Activated naive CD8-positive, alpha-beta T cell treated with anti-CD3 and anti-CD28 coated beads, Interleukin-2, amount 10 ng/mL, durations not matched to agents 7 days and 5 days (primary cell): Measurements from ENCODE around the gene WWOX. TPM values are rescaled to one million over a fixed set of nuclear protein-coding genes. Genes with fewer than 3 reads are reported as not detected.

Experiments used
- ATAC-seq: fragments of 150-1000 bp; cut with Tn5 transposase; one replicate; pipeline ENCODE4 v1.10.0; 2021; ENCODE audit warnings: low read depth, moderate library complexity
- POLR2A ChIA-PET: fragments of 350-600 bp; sonication (Branson Sonifier 250); formaldehyde crosslinking; loops from one replicate; lab custom pipeline; 2021; ENCODE audit warnings: antibody characterized with exemption; lab: Charles Lee
- DNase-seq: peaks from one replicate; pipeline ENCODE4 v3.0.0; 2021
- H3K27ac Mint-ChIP-seq: one replicate; pipeline ENCODE4 v1.8.0; 2022; ENCODE audit warnings: mild to moderate bottlenecking, mixed read lengths
- H3K27me3 Mint-ChIP-seq: one replicate; pipeline ENCODE4 v1.8.0; 2022; ENCODE audit warnings: mild to moderate bottlenecking, moderate library complexity, mixed read lengths
- H3K36me3 Mint-ChIP-seq: one replicate; pipeline ENCODE4 v1.8.0; 2021; ENCODE audit warnings: mild to moderate bottlenecking, mixed read lengths
- H3K4me1 Mint-ChIP-seq: one replicate; pipeline ENCODE4 v1.8.0; 2021; ENCODE audit warnings: mixed read lengths
- H3K4me3 Mint-ChIP-seq: one replicate; pipeline ENCODE4 v1.8.0; 2022; ENCODE audit warnings: mild to moderate bottlenecking, moderate library complexity, mixed read lengths
- H3K9me3 Mint-ChIP-seq: one replicate; pipeline ENCODE4 v1.8.0; 2021; ENCODE audit warnings: mixed read lengths
- total RNA-seq, 2 experiments: library from RNA; stranded (reverse); gene quantifications; one replicate each; pipeline ENCODE4 v1.2.3, GENCODE V29; 2021

WWOX gene
- total RNA-seq, 2 experiments from 2014 or later: 26.8 to 27.7 TPM

DNA sequence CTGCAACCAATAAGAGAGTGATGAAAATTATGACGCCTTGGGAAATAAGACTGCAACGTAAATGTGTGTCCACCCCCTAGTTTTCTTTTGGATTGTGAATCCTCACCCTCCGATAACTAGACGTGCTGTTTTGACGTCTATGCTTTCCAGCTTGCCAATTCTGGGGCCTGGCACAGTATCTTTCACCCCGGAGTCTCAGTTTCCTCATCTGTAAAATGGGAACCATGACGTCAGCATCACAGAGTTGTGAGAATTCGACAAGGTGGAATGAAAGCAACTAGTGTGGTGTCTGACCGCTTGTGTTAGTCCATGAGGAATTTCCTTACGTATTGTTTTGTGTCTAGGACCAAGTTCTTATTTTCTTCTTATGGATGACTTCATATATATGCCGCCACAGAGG is 37.7 kb downstream of the WWOX start:
- POLR2A ChIA-PET: no interaction called here
- Mint-ChIP-seq H3K36me3 (peaks cover 15% of the 10 kb centered on the region), H3K9me3 (peaks cover 3% of the 10 kb centered on the region), H3K4me1 (peaks cover 15% of the 10 kb centered on the region), H3K4me3 (no peak overlapping the region), H3K27ac (no peak overlapping the region), H3K27me3 (no peaks in the 10 kb centered on the region)
- ATAC-seq (no peak), DNase-seq (no peak)

GRCh38 chr16:78137782-78138616 is 38.5 kb downstream of the WWOX start:
- DNase-seq: no peak
- no peak for ATAC-seq
- Mint-ChIP-seq H3K27ac (no peak overlapping the region), H3K27me3 (no peaks in the 10 kb centered on the region), H3K4me3 (no peak overlapping the region), H3K36me3 (peaks cover 9% of the 10 kb centered on the region), H3K4me1 (peaks cover 15% of the 10 kb centered on the region), H3K9me3 (peaks cover 2% of the 10 kb centered on the region)
- POLR2A ChIA-PET: no interaction called here

DNA sequence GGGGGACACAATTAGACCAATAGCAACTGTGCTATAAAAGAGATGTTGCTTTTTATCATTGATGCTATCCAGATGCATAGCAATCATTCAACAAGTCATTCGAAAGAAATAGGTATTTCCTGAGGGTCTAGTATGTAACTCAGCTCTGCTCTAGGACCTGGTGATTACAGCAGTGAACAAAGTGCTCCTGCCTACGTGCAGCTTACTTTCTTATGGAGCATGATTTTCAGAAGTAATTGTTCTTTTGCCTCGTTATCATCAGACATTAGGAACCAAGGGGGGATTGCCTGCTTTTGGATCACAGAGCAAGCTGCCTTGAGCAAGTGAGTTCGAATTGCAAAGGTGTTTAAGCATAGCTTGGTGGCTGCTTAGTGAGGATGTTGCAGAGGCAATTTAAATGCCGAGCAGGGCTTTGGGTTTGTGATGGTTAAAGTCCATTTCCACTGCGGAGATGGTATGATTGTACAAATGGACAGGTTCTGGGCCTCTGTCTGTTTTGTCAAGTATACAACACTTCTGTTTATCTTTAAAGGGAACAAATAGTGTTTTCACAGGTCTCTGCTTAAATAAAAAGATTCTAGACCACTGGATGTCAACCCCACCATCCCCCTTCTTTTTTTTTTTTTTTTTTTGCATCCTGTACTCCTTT is 41.5 kb downstream of the WWOX start:
- Mint-ChIP-seq H3K36me3 (peaks cover 3% of the 10 kb centered on the region), H3K27me3 (no peaks in the 10 kb centered on the region)

GRCh38 chr16:78142788-78143187 is 43.3 kb downstream of the WWOX start:
- Mint-ChIP-seq H3K36me3 (peaks cover 3% of the 10 kb centered on the region), H3K27ac (no peak overlapping the region), H3K4me1 (no peaks in the 10 kb centered on the region), H3K27me3 (no peaks in the 10 kb centered on the region), H3K9me3 (peaks cover 2% of the 10 kb centered on the region), H3K4me3 (no peak overlapping the region)
- POLR2A ChIA-PET: interaction anchor here (0.8 kb wide), 1 partner anchor 44 kb away, joined by 3 read pairs; the partner anchor contains the start of gene WWOX
- no peak for ATAC-seq
- DNase-seq: no peak

More for the DNA sequence above, 41.5 kb downstream of the WWOX start:
- DNase-seq (no peak), ATAC-seq (no peak)
- peaks cover 2% of the 10 kb centered on the region for H3K4me1 Mint-ChIP-seq
- no peak overlapping the region for H3K27ac Mint-ChIP-seq
- H3K9me3 Mint-ChIP-seq: peaks cover 2% of the 10 kb centered on the region
- H3K4me3 Mint-ChIP-seq: no peak overlapping the region
- POLR2A ChIA-PET: no interaction called here

DNA sequence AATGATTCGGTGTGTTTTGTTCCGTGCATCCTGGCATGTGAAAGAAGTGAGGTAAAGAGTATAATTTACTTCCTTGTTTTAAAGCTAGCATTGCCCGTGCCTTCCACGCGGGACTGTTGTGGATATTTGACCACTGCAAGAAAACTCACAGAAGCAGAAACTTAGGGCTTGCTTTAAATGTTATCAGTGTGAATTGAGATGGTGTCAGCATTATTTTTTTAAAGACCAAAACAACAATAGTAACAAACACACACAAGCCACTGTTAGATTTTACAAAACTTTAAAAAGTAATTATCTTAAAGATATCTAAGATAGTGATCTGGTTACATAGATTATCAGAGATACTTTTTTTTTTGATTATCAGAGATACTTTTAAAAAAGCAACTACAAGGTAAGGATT is 47.4 kb downstream of the WWOX start:
- H3K36me3 Mint-ChIP-seq: peaks cover 2% of the 10 kb centered on the region

GRCh38 chr16:78147911-78148401 is 48.5 kb downstream of the WWOX start:
- Mint-ChIP-seq H3K4me1 (peaks cover 1% of the 10 kb centered on the region), H3K27me3 (no peaks in the 10 kb centered on the region), H3K36me3 (peaks cover 2% of the 10 kb centered on the region), H3K9me3 (no peaks in the 10 kb centered on the region), H3K4me3 (no peak overlapping the region), H3K27ac (no peak overlapping the region)
- DNase-seq (no peak), ATAC-seq (no peak)
- POLR2A ChIA-PET: no interaction called here

More for the DNA sequence above, 47.4 kb downstream of the WWOX start:
- no peaks in the 10 kb centered on the region for H3K9me3 Mint-ChIP-seq
- no peak overlapping the region for H3K4me3 Mint-ChIP-seq
- no peak for DNase-seq
- H3K27ac Mint-ChIP-seq: no peak overlapping the region
- ATAC-seq: no peak
- H3K27me3 Mint-ChIP-seq: no peaks in the 10 kb centered on the region
- H3K4me1 Mint-ChIP-seq: peaks cover 1% of the 10 kb centered on the region
- POLR2A ChIA-PET: no interaction called here

- H3K36me3 Mint-ChIP-seq: peaks cover 2% of the 10 kb centered on the region
- POLR2A ChIA-PET: no interaction called here
- ATAC-seq: no peak
- no peaks in the 10 kb centered on the region for H3K9me3 Mint-ChIP-seq
- peaks cover 1% of the 10 kb centered on the region for H3K4me1 Mint-ChIP-seq
- DNase-seq: no peak
- no peaks in the 10 kb centered on the region for H3K27me3 Mint-ChIP-seq
- no peak overlapping the region for H3K4me3 Mint-ChIP-seq
- H3K27ac Mint-ChIP-seq: no peak overlapping the region
Observed at GRCh38 chr16:78150233-78150632, 50.8 kb downstream of the WWOX start.

GRCh38 chr16:78154729-78155461 is 55.4 kb downstream of the WWOX start:
- Mint-ChIP-seq H3K4me1 (no peaks in the 10 kb centered on the region), H3K9me3 (peaks cover 2% of the 10 kb centered on the region), H3K27ac (no peak overlapping the region), H3K27me3 (no peaks in the 10 kb centered on the region), H3K4me3 (no peak overlapping the region), H3K36me3 (peaks cover 6% of the 10 kb centered on the region)
- DNase-seq: no peak
- no peak for ATAC-seq
- POLR2A ChIA-PET: no interaction called here

DNA sequence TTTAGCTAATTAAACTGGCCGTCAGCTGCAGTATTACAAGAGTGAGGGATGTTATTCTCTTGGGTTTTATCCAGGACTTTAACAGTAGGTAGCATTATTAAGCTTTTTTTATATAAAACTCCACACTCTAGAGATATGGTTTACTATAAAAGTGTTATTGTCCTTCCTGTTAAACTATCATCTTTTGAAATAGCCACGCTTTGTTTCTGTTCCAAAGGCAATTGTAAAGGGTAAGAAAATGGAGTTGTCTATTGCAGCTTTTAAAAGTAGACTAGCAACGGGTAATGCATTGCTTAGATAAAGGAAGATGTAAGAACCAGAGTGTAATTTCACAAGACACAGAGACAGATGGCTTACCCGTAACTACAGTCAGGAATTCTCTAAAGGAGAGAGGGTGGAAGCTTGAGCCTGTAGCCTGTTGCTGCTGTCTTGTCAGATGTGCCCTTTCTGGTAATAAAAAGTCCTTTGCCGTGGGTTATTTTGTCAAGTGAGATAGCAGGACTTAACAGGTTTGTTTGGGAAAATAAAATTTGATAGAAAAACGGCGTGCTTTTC is 56.4 kb downstream of the WWOX start:
- no peak overlapping the region for H3K27ac Mint-ChIP-seq
- no peaks in the 10 kb centered on the region for H3K4me1 Mint-ChIP-seq
- DNase-seq (no peak), ATAC-seq (no peak)
- peaks cover 2% of the 10 kb centered on the region for H3K9me3 Mint-ChIP-seq
- no peak overlapping the region for H3K4me3 Mint-ChIP-seq
- POLR2A ChIA-PET: no interaction called here
- H3K27me3 Mint-ChIP-seq: no peaks in the 10 kb centered on the region
- peaks cover 6% of the 10 kb centered on the region for H3K36me3 Mint-ChIP-seq

- peaks cover 23% of the 10 kb centered on the region for H3K36me3 Mint-ChIP-seq
- no peak for DNase-seq
- H3K4me3 Mint-ChIP-seq: no peak overlapping the region
Observed at GRCh38 chr16:78161023-78161729, 61.7 kb downstream of the WWOX start.

DNA sequence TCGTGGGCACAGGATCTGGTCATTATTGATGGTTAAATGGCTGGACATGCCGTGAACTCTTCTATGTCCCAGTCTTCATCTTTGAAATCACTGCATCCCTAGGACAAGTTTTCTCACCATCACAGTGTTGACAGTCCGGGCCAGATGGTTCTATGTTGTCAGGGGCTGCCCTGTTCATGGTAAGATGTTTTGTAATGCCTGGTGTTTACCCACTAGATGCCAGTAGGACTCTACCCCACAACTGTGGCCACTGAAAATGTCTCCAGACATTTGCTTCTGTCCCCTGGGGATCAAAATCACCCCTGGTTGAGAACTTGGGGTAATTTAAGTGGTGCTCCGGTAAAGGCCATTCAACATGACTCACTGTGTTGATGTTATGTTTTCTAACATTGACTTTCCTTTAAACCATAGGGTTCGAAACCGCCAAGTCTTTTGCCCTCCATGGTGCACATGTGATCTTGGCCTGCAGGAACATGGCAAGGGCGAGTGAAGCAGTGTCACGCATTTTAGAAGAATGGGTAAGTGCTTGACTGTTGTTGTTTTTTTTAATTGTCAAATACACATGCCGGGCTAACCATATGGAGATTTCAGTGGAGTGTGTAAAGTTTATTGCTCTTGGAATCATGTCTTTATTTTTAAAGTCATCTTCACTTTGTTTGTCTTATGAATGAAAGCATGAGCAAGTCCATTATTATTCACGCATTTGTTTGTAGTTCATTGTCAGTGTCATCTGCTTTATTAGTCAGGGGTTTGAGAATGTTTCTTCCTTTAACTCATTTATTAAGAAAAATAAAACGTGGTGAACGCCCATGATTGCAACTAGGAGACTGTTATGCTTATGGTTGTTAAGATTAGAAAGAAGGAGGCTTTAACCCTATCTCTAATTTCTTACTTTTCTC is 64.6 kb downstream of the WWOX start:
- Mint-ChIP-seq H3K27me3 (no peaks in the 10 kb centered on the region), H3K4me3 (no peak overlapping the region), H3K36me3 (peaks cover 24% of the 10 kb centered on the region), H3K9me3 (peaks cover 3% of the 10 kb centered on the region), H3K27ac (no peak overlapping the region), H3K4me1 (peaks cover 2% of the 10 kb centered on the region)
- DNase-seq (no peak), ATAC-seq (no peak)
- POLR2A ChIA-PET: no interaction called here

More at GRCh38 chr16:78161023-78161729, 61.7 kb downstream of the WWOX start:
- Mint-ChIP-seq H3K27ac (no peak overlapping the region), H3K4me1 (peaks cover under 1% of the 10 kb centered on the region), H3K9me3 (peaks cover 3% of the 10 kb centered on the region), H3K27me3 (no peaks in the 10 kb centered on the region)
- ATAC-seq: no peak
- POLR2A ChIA-PET: no interaction called here

- H3K27ac Mint-ChIP-seq: no peak overlapping the region
- DNase-seq (no peak), ATAC-seq (no peak)
- H3K9me3 Mint-ChIP-seq: peaks cover 6% of the 10 kb centered on the region
- no peaks in the 10 kb centered on the region for H3K27me3 Mint-ChIP-seq
- POLR2A ChIA-PET: no interaction called here
- no peak overlapping the region for H3K4me3 Mint-ChIP-seq
- peaks cover 2% of the 10 kb centered on the region for H3K4me1 Mint-ChIP-seq
- peaks cover 12% of the 10 kb centered on the region for H3K36me3 Mint-ChIP-seq
Observed at GRCh38 chr16:78170494-78170933, 71.1 kb downstream of the WWOX start.
